ENCODE measurements around the gene ANP32A.

Gene ANP32A

DNA sequence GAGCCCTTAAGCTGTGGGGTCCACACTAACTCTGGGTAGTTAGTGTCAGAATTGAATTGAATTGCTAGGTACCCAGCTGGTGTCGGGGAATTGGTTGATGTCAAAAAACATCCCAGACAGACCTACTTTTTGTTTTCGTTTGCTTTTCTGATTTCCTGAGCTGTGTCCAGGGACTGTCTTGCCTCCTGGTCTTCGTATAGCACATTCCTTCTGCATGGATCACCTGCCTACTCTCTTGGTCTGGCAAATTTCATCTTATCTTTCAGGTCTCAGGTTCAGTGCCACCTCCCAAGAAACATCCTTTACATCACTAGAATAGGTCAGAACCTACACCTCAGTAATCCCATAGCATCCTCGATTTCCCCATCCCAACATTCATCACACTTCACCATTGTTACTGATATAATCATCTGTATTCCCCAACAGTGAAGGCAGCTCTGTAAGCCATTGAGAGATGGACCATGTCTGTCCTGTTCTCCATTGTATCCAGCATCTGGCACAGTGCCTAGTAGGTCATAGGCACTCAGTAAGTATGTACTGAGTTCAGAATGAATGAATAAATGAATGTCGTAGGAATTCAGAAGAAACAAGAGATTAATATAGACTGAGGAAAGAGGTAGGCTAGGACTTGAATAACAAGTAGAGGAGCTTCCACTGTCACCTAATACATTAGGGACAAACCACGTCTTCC lies 81.2 kb downstream of the ANP32A start:
- DNase-seq = no peak

DNA sequence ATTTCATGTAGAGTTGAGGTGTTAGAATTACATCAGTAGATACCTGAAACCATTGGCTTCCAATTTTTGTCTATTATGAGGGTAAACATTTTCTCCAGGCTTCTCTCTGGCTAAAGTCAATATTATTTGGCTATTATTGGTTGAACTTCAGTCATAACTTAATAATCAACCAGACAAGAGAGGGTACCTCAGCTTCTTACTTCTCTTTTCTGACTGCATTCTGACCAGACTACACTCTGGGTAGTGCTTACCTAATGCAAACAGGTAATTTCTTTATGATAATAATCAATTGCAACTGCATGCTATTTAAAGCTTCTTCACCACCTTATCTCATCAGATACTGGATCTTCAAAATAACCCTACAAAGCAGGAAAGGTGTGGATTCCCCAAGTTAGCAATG lies 85.1 kb downstream of the ANP32A start:
- DNase-seq = no peak

DNA sequence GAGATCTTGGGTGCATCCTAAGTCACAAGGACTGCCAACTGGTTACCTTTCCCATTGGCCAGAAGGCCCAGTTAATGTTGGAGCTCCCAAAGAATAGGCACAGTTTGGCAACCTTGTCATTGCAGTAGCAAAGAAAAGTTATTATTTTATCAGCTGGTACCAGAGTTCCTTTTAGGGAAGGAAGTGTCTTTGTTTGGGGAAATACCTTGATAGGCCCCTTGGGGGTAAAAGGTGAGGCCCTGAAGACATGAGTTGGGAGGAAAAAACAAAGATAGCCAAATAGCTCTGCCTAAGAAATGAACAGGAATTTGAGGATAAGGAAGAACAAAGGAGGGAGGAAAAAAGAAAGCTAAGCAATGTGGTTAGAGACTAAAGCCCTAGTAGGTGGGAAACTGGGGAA lies 85.8 kb downstream of the ANP32A start:
- DNase-seq = no peak

DNA sequence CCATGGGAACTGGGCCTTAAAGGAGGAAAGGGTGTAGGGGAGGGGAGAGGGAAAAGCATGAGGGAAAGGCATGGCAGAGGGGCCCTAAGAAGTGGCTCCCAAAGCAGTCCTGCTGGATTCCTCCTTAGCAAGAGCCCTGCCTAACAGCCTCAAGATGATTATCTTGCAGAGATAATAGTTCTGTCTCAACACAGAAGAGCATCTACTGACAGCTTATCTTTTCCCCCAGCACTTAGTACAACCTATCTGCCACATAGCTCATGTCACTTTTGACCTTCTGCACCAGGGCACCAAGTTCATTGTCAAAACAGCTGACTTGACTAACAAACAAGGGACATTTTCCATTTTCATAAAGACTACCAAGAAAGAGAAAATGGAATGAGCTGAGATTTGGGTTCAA lies 86.3 kb downstream of the ANP32A start:
- no peak for DNase-seq

DNA sequence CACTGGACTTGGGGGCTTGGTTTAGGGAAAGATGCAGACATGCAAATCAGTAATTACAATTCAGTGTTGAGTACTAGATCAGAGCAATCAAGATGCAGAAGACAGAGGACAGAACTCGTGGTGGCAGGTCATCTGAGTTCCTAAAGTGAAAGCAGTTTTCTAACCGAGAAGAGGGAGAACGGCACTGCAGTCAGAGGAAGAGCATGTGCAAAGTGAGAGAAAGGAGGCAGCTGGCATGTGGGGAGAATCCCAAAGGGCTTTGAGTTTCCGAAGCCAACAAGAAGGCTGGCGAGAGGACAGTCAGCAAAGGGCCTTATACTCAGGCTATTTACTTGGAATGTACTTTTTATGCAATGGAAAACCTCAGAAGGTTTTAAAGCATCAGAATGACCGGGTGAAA lies 87.0 kb downstream of the ANP32A start:
- no peak for DNase-seq

DNA sequence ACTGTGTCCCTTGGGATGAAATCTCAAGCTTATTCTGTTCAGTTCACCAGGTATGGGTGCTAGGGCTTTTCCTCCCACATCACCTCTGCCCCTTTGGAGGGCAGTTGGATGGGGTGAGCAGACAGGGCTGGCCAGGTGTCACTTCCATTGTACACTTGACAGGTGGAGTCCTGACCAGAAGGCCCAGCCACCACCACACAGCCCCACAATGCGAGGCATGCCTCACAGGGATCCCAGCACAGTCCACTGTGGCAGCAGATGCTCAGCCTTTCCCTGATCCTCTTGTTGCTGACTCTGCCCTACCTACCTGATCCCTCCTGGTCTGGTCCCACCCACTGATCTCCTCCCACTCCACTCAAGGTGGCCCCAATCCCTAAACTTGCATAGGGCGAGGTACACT lies 88.2 kb downstream of the ANP32A start:
- no peak for DNase-seq

DNA sequence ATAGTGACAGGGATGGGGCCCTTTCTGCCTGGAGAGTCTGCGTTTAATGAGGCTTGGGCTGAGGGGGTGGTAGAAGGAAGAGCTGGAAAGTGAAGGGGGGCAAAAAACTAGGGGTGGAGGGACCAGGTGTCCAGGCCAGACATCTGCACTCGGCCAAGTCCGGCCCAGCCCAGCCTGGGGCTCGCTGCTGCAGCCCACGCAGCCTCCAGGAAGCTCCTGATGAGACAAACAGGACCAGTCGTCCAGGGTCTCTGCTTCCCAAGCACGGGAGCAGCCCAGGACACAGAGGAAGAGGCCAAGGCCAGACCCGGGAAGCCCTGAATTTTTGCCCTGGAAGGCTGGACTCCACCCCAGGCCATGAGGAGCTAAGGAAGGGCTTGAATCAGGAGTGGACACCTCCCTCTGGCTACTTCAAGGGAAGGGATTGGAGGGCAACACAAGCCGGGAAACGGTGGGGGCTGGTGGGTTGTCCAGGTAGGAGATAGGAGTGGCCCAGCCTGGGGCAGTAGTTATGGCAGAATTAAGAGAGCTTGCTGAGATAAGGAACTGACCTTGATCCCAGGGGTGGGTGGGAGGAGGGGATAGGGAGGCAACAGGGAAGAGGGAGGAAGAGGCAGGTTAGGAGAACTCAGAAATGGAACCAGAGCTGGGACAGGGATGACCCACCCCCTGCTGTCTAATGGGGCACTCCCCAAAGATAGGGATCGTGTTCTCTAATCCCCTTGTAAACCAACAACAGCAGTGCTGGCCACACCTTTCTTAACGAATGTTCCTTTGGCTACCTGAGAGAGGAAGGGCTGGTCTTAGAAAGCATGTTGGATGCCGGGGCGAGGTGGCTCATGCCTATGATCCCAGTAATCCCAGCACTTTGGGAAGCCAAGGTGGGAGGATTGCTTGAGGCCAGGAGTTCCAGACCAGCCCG lies 89.5 kb downstream of the ANP32A start:
- DNase-seq = no peak

DNA sequence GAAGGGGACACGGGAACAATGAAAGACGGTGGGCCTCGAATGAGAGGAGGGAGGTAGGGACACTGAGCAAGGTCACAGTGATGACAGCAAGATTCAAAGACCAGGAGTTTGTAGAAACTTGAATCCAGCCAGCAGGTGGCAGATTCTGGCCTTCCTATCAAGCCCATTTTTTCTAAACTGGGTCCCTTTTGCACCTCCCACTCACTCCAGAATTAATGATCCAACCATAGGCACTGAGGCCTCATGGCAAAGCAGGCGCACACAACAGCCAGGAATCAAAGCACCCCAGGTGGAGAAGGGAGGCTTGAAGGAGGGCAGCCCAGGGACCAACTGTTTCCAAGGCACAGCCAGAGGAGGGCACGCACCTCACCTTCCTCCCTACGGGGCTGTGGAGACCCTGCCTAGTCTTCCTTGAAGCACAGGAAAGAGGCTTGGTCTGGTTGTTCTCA lies 90.2 kb downstream of the ANP32A start:
- DNase-seq = no peak

DNA sequence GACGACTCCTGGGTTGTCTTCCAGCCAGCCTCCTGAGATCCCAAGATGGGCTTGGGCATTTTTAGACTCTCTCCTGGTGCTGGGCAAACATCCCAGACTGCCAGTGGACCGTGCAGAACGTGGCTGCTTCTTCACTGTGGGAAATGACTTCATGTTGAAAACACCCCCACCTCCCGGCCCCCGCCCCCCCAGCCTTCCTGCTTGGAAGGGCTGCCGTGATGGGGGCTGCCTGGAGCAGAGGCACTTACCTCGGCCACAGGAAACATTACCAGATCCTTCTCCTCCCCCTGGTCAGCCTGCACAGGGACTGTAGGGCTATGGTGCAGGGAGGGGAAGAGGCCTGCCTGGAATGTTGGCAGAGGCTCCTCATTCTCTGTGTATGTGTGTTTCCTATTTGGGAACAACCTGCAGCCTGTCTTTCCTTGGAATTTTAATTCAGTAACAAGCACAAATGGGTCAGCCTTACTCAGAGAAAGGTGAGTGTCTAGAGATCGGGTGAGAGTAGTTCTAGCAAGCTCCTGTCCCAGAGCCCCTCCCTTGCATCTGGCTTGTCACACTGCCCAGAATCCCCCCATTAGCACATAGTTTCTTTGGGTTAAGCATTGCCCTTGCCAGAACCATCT lies 90.8 kb downstream of the ANP32A start:
- no peak for DNase-seq
